ENCODE results near the gene PRRX2. TPM values are rescaled to one million over a fixed set of nuclear protein-coding genes. Genes with fewer than 3 reads are reported as not detected.

PRRX2 gene
- total and polyA plus RNA-seq, 9 of the 15 experiments (the other 6 are each of a cell fraction or from before 2014, with no cell fraction given), result 0.21 TPM; not detected in 8

- TF ChIP-seq STAG1 (CRISPR knock-in tag; IDR thresholded peaks at IDR 0.05; ENCODE audit: borderline replicate concordance) (peak; percentile 80), CTBP1 (IDR thresholded peaks at IDR 0.05; ENCODE audit: borderline replicate concordance) (peak; percentile 47; the same call in 1 of the 2 replicates), SRSF1 (IDR thresholded peaks at IDR 0.05; ENCODE audit: low read depth, low read length) (no peak), TCF7 (IDR thresholded peaks at IDR 0.05; ENCODE audit: borderline replicate concordance) (no peak), MITF (IDR thresholded peaks at IDR 0.05) (no peak), PRMT5 (CRISPR knock-in tag; IDR thresholded peaks at IDR 0.05) (no peak), ETV1 (tag; conservative IDR thresholded peaks at IDR 0.05; ENCODE audit: low read depth) (no peak), POLR2AphosphoS5 (IDR thresholded peaks at IDR 0.05; ENCODE audit: control insufficient read depth, insufficient read depth, low read depth, low read length) (no peak), ARID4B (CRISPR knock-in tag; IDR thresholded peaks at IDR 0.05) (0 out of 2 replicates have a peak, but pooled peaks have one; percentile 26), REST (IDR thresholded peaks at IDR 0.05; ENCODE audit: borderline replicate concordance) (peak; percentile 17; the same call in 1 of the 2 replicates), REST (CRISPR knock-in tag; IDR thresholded peaks at IDR 0.05; ENCODE audit: low read depth) (no peak)
Measured at GRCh38 chr9:129617167-129617566, 48.3 kb upstream of the PRRX2 start (continued).

Measured in K562 (cell line).